ENCODE data around the gene FNDC10.
"Not testable (repeated sequence)": the region's sequence is repeated elsewhere in the genome, so short reads cannot be mapped to it uniquely, and the experiment has no call there.

FNDC10 gene

GRCh38 chr1:1599935-1600860, at the start of gene FNDC10:
TSS of gene FNDC10 (minus strand) at chr1:1600135. CDS start at chr1:1600015, 120 bp downstream.
- Mint-ChIP-seq H3K4me1 (ENCODE audit: low read depth) (peaks cover 6% of the 10 kb centered on the region), H3K4me3 (peak within 1 kb of the TSS; percentile 80), H3K36me3 (ENCODE audit: low read depth) (no peaks in the 10 kb centered on the region), H3K9me3 (no peaks in the 10 kb centered on the region), H3K27me3 (ENCODE audit: low read depth) (peaks cover 6% of the 10 kb centered on the region), H3K27ac (no peak within 1 kb of the TSS)

GRCh38 chr1:1648265-1648664, 48.3 kb upstream of the FNDC10 start:
- H3K27me3 Mint-ChIP-seq (ENCODE audit: low read depth); H3K4me1 Mint-ChIP-seq (ENCODE audit: low read depth); H3K9me3 Mint-ChIP-seq; H3K4me3 Mint-ChIP-seq; H3K27ac Mint-ChIP-seq: not testable (repeated sequence)
- H3K36me3 Mint-ChIP-seq (ENCODE audit: low read depth): peaks cover 43% of the 10 kb centered on the region

- peaks cover 43% of the 10 kb centered on the region for H3K36me3 Mint-ChIP-seq (ENCODE audit: low read depth)
- H3K9me3 Mint-ChIP-seq; H3K4me1 Mint-ChIP-seq (ENCODE audit: low read depth); H3K4me3 Mint-ChIP-seq; H3K27ac Mint-ChIP-seq; H3K27me3 Mint-ChIP-seq (ENCODE audit: low read depth): not testable (repeated sequence)
These were observed 47.8 kb upstream of the FNDC10 start for GRCh38 chr1:1647567-1648241.

GRCh38 chr1:1646326-1646725, 46.4 kb upstream of the FNDC10 start:
- not testable (repeated sequence) for H3K4me3 Mint-ChIP-seq; H3K9me3 Mint-ChIP-seq; H3K4me1 Mint-ChIP-seq (ENCODE audit: low read depth); H3K27ac Mint-ChIP-seq; H3K27me3 Mint-ChIP-seq (ENCODE audit: low read depth)
- H3K36me3 Mint-ChIP-seq (ENCODE audit: low read depth): peaks cover 34% of the 10 kb centered on the region

- not testable (repeated sequence) for H3K9me3 Mint-ChIP-seq; H3K27ac Mint-ChIP-seq; H3K27me3 Mint-ChIP-seq (ENCODE audit: low read depth); H3K36me3 Mint-ChIP-seq (ENCODE audit: low read depth); H3K4me1 Mint-ChIP-seq (ENCODE audit: low read depth); H3K4me3 Mint-ChIP-seq
These were observed 41.0 kb upstream of the FNDC10 start for GRCh38 chr1:1640711-1641461.

GRCh38 chr1:1640081-1640480, 40.1 kb upstream of the FNDC10 start:
- H3K27ac Mint-ChIP-seq; H3K36me3 Mint-ChIP-seq (ENCODE audit: low read depth); H3K9me3 Mint-ChIP-seq; H3K4me3 Mint-ChIP-seq; H3K27me3 Mint-ChIP-seq (ENCODE audit: low read depth); H3K4me1 Mint-ChIP-seq (ENCODE audit: low read depth): not testable (repeated sequence)

- not testable (repeated sequence) for H3K27ac Mint-ChIP-seq; H3K36me3 Mint-ChIP-seq (ENCODE audit: low read depth); H3K4me3 Mint-ChIP-seq; H3K9me3 Mint-ChIP-seq; H3K4me1 Mint-ChIP-seq (ENCODE audit: low read depth); H3K27me3 Mint-ChIP-seq (ENCODE audit: low read depth)
These were observed 39.4 kb upstream of the FNDC10 start for GRCh38 chr1:1639368-1639767.

GRCh38 chr1:1638528-1638927, 38.6 kb upstream of the FNDC10 start:
- not testable (repeated sequence) for H3K36me3 Mint-ChIP-seq (ENCODE audit: low read depth); H3K27ac Mint-ChIP-seq; H3K4me1 Mint-ChIP-seq (ENCODE audit: low read depth); H3K27me3 Mint-ChIP-seq (ENCODE audit: low read depth); H3K4me3 Mint-ChIP-seq; H3K9me3 Mint-ChIP-seq

GRCh38 chr1:1637479-1637875, 37.5 kb upstream of the FNDC10 start:
- not testable (repeated sequence) for H3K9me3 Mint-ChIP-seq; H3K27ac Mint-ChIP-seq; H3K36me3 Mint-ChIP-seq (ENCODE audit: low read depth); H3K4me3 Mint-ChIP-seq; H3K27me3 Mint-ChIP-seq (ENCODE audit: low read depth); H3K4me1 Mint-ChIP-seq (ENCODE audit: low read depth)

GRCh38 chr1:1636621-1637478, 36.9 kb upstream of the FNDC10 start:
- H3K4me1 Mint-ChIP-seq (ENCODE audit: low read depth); H3K36me3 Mint-ChIP-seq (ENCODE audit: low read depth); H3K4me3 Mint-ChIP-seq; H3K27me3 Mint-ChIP-seq (ENCODE audit: low read depth); H3K9me3 Mint-ChIP-seq; H3K27ac Mint-ChIP-seq: not testable (repeated sequence)

- H3K36me3 Mint-ChIP-seq (ENCODE audit: low read depth); H3K4me1 Mint-ChIP-seq (ENCODE audit: low read depth); H3K27me3 Mint-ChIP-seq (ENCODE audit: low read depth); H3K27ac Mint-ChIP-seq; H3K4me3 Mint-ChIP-seq; H3K9me3 Mint-ChIP-seq: not testable (repeated sequence)
These were observed 34.7 kb upstream of the FNDC10 start for GRCh38 chr1:1634613-1635012.

GRCh38 chr1:1633409-1633808, 33.5 kb upstream of the FNDC10 start:
- not testable (repeated sequence) for H3K4me3 Mint-ChIP-seq; H3K4me1 Mint-ChIP-seq (ENCODE audit: low read depth)

GRCh38 chr1:1631782-1632420, 32.0 kb upstream of the FNDC10 start, which contains the start of gene MMP23B:
TSS of gene MMP23B (plus strand) at chr1:1632173. CDS start at chr1:1632219, 46 bp downstream.
- no peak within 1 kb of the TSS for H3K4me3 Mint-ChIP-seq
- H3K4me1 Mint-ChIP-seq (ENCODE audit: low read depth): peaks cover 2% of the 10 kb centered on the region
- H3K27ac Mint-ChIP-seq: peak within 1 kb of the TSS; percentile 63
- H3K27me3 Mint-ChIP-seq (ENCODE audit: low read depth): peaks cover 8% of the 10 kb centered on the region
- no peaks in the 10 kb centered on the region for H3K9me3 Mint-ChIP-seq
- H3K36me3 Mint-ChIP-seq (ENCODE audit: low read depth): peaks cover 2% of the 10 kb centered on the region

More at GRCh38 chr1:1633409-1633808, 33.5 kb upstream of the FNDC10 start:
- not testable (repeated sequence) for H3K36me3 Mint-ChIP-seq (ENCODE audit: low read depth); H3K27me3 Mint-ChIP-seq (ENCODE audit: low read depth); H3K27ac Mint-ChIP-seq; H3K9me3 Mint-ChIP-seq

Data from T-helper 1 cell treated with Interleukin-12 subunit alpha and Interleukin-12 subunit beta and Interleukin-4 antibody, amounts not matched to agents 30 μg/mL and 1 μg/mL, for 36 hours (primary cell).